HG02973 (cell line): Measurements from ENCODE around the gene PHAX.
"Not testable (repeated sequence)": the region's sequence is repeated elsewhere in the genome, so short reads cannot be mapped to it uniquely, and the experiment has no call there.

Experiments used
- ATAC-seq: cut with Tn5 transposase; IDR thresholded peaks from one replicate; pipeline ENCODE4 v1.9.1; 2021; ENCODE audit warnings: moderate library complexity; ENCODE audit not compliant: unreplicated experiment

PHAX gene

DNA sequence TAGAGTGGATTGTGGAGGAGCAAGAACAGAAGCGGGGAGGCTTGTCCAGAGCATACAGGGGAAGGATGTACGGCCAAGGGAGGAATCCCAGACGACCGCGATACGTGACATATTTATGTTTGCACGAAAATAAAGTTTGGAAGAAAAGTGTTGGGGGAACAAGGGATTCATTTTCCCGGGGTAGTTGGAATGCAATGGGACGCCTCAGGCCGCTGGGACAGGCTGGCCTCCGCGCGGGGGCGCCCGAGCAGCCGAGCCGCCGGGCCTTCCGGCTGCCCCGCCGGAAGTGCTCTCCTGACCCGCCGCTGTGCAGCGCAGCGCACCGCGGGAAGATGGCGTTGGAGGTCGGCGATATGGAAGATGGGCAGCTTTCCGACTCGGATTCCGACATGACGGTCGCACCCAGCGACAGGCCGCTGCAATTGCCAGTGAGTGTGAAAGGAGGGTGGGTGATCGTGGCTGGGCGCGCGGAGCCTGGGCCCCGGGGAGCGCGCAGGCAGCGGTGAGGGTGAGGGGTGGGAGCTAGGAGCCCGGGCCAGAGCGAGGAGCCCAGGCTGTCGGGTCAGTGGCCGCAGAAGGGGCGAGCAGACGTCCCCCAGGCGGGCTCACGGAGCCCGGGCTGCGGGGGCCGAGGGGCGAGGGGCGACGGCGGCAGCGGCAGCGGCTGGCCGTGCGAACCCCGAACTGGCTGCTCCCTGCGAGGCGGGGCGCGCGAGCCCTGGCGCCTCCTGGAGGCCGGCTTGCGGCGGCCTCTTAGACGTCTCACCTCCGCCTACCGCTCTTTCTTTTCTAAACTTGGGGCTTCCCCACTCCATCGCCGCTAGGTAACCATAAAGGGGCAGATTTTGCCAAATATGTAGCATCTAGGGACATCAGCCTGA lies at the start of gene PHAX:
Gene PHAX (plus strand): TSS at position 317 of the 881 bp plus-strand sequence. CDS start 16 bp downstream, at position 333.
- peak; percentile 96 for ATAC-seq

- no peak for ATAC-seq
These were observed 48.1 kb upstream of the PHAX start for GRCh38 chr5:126552614-126553013.

DNA sequence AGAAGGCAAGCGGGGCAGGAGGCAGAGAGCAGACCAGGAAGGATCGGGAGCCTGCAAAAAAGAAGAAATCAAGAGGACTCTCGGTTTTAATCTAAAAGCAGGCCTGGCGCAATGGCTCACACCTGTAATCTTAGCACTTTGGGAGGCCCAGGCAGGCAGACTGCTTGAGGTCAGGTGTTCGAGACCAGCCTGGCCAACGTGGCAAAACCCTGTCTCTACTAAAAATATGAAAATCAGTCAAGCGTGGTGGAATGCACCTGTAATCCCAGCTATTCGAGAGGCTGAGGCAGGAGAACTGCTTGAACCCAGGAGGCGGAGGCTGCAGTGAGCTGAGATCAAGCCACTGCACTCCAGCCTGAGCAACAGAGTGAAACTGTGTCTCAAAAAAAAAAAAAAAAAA lies 45.6 kb upstream of the PHAX start:
- ATAC-seq, result not testable (repeated sequence)

GRCh38 chr5:126561908-126562307 lies 38.8 kb upstream of the PHAX start:
- no peak for ATAC-seq

DNA sequence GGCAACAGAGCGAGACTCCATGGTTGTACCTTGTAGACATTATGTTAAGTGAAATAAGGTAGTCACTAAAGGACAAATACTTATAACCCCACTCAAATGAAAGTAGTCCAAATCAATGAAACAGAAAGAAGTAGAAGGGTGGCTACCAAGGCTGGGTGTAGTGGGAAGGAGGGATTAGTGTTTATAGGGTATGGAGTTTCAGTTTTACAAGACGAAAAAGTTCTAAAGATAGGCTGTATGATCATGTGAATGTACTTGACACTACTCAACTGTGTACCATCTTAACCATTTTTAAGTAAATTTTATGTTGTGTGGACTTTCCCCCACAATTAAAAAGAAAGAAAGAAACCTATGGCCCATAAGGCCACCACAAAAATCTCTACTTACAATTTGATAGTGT lies 37.9 kb upstream of the PHAX start:
- peak; percentile 96 for ATAC-seq

DNA sequence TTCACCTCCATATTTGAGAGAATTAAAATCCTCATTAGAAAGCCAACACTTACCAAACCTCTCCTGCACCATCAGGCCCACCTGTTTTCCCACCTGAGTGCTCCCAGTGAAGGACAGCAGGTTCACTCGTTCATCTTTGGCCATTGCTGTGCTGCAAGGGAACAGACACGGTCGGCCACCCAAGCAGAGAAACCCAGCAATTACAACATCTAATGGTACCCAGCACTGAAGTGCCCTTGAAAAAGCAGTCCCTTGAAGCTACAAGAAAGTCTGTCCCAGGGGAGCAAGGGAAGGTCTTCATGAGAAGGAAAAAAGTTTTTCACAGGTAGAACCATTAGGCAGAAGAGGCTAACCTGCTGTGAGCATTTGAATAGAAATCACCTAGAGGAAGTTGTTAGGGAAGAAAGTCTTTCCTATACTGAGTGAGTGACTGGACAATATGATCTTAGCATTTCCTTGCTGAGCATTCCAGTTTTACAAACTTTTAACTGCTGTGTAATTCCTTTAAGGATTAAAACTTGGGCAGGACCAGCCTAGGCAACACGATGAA lies 32.5 kb upstream of the PHAX start:
- ATAC-seq, result no peak

DNA sequence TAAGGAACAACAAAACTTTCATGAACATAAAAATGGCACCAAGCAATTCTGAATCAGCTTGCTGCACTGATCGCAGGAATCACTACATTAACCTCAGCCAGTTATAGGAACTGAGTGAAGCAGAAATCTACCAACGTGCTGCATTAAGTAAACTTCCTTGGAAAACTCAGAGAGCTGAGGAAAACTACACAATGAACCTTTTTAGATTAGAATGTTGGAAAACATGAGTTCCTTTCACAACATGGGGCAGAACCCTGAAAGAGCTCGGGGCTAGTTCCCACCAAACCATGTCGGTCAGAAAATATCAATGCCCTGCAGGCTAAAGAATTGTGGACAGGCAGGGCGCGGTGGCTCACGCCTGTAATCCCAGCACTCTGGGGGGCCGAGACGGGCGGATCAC lies 25.1 kb upstream of the PHAX start:
- no peak for ATAC-seq

DNA sequence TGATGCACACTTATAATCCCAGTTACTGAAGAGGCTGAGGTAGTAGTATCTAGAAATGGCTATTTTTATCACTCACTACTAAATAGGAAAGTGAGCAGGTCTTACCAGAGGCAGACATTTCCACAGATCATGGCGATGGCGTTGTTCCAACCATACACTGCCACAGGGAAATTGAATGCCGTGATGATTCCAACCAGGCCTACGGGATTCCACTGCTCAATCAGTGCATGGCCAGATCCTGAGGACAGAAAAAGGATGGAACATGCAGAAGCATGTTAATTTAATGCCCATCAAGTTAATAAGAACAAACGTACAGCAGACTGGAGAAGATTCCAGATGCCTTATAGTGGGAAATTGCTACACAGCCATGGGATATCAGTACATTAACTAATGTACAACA lies 23.8 kb upstream of the PHAX start:
- no peak for ATAC-seq

DNA sequence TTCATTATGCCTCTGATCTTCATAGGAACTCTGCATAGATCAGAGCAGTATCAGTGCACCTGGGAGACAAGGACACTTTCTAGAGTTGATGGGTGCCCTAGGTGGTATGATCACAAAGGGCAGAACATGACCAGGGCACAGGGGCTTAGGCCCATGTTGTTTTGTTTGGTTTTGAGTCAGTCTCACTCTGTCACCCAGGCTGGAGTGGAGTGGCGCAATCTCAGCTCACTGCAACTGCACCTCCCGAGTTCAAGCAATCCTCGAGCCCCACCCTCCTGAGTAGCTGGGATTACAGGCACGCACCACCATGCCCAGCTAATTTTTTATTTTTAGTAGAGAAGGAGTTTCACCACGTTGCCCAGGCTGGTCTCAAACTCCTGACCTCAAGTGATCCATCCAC lies 23.3 kb upstream of the PHAX start:
- no peak for ATAC-seq

GRCh38 chr5:126579716-126580115 lies 21.0 kb upstream of the PHAX start:
- no peak for ATAC-seq

DNA sequence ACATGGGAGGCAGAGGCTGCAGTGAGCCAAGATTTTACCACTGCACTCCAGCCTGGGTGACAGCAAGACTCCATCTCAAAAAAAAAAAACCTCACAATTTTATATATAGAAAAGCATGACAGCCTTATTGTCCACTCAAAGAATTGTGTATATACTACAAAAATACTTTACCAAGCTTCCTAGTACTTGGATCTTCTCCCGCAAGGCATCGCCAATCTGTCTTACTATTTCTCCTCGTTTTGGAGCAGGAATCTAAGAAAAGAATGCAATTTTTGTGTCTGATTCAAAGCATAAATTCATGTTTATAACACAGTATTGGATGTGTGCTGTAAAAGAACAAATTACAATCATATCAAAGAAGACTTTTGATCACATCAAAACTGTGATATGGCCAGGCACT lies 17.0 kb upstream of the PHAX start:
- no peak for ATAC-seq

GRCh38 chr5:126587551-126588390 lies 13.0 kb upstream of the PHAX start:
- ATAC-seq, result no peak

GRCh38 chr5:126589536-126590297 lies 11.0 kb upstream of the PHAX start:
- no peak for ATAC-seq

GRCh38 chr5:126591549-126591948 lies 9.2 kb upstream of the PHAX start:
- no peak for ATAC-seq

DNA sequence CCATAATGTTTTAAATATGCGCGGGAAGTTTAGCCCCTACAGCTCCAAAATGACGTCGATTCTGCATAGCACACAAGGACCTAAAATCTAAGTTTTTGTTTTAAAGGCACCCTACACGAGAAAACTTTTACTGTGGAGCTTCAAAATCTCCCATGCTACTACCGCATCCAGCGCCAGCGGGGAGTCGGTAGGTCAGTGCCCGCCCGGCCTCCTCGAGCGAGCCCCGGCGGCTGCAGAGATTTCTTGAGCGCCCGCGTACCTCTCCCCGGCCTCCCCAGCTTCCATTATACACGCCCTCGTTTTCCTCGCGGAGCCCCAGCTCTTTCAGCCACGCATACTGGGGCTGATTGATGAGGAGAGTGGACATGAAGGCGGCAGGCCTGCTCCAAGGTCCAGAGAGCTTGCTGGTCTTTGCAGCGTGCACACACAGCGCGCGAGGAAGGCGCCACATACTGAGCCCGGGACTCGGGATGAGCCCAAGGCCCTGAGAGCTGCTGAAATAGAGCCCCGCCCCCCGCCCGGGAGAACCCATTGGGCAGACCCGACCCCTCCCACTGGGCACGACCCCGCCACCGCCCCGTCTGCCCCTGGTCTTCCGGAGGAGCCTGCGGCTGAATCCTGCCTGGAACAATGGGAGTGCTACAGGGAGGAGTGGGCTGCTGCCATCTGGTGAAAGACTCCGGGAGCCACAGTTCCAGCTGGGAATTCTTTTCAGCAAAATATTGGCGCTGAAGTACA lies 5.8 kb upstream of the PHAX start, which contains the start of gene ALDH7A1:
Gene ALDH7A1 (minus strand): TSS at position 472 of the 738 bp plus-strand sequence. CDS start 21 bp downstream, at position 451.
- peak; percentile 68 for ATAC-seq

GRCh38 chr5:126595486-126596083 lies 5.2 kb upstream of the PHAX start:
- ATAC-seq, result peak; percentile 10

GRCh38 chr5:126597156-126597555 lies 3.6 kb upstream of the PHAX start:
- ATAC-seq, result no peak

GRCh38 chr5:126599499-126599898 lies 1.2 kb upstream of the PHAX start:
- ATAC-seq, result no peak

GRCh38 chr5:126599971-126600630 lies 646 bp upstream of the PHAX start:
- not testable (repeated sequence) for ATAC-seq
